Measurements from ENCODE around the gene GPR132.
A peak's percentile ranks its signal among the peaks of the same experiment; 100 is the strongest.
"Not testable (repeated sequence)": the region's sequence is repeated elsewhere in the genome, so short reads cannot be mapped to it uniquely, and the experiment has no call there.

Gene GPR132

DNA sequence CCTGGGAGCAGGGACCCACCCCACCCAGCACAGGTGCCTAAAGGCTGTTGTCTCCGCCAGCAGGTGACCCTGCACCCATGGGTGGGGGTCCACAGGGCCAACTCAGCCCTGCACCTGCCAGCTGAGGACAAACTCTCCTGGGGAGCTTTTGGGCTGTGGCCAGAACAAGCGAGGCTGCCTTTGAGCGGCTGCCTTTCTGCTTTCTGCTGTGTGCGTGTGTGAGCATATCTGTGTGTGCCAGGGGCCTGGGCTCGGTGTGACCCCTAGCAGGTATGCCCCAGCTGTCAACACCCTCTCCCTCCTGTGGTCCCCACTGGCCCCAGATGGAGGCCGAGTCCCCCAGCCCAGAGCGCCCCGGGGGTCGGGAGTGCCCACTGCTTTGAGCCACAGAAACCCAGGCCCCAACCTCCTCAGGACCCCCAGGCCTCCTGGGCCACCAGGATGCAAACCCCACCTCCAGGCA, 25.9 kb upstream of the GPR132 start:
- DNase-seq (ENCODE audit: low read depth): no peak

DNA sequence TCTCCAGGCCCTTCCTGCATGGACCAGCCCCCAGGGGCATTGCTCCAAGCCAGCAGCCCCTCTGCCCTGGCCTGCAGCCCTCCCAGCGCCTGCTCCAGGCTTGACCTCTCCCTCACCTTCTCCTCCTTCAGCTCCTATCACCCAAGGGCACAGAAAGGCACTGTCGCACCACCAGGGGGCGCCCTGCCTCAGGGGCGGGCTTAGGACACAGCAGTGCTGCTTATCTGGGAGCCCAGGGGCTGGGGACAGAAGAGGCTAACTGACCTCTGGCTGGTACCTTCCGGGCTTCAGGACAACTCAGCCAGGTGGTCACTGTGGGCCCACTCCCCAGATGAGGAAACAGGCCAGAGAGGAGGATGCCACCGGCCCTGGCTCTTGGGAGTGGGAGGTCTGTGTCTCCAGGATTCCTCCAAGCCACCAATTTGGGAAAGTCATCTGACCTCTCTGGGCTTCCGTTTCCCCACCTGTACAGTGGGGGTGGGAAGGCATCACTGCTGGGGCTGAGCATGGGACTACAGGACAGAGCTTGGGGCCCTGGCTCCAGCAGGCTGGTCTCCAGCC, 25.3 kb upstream of the GPR132 start:
- DNase-seq (ENCODE audit: low read depth): peak; percentile 58

DNA sequence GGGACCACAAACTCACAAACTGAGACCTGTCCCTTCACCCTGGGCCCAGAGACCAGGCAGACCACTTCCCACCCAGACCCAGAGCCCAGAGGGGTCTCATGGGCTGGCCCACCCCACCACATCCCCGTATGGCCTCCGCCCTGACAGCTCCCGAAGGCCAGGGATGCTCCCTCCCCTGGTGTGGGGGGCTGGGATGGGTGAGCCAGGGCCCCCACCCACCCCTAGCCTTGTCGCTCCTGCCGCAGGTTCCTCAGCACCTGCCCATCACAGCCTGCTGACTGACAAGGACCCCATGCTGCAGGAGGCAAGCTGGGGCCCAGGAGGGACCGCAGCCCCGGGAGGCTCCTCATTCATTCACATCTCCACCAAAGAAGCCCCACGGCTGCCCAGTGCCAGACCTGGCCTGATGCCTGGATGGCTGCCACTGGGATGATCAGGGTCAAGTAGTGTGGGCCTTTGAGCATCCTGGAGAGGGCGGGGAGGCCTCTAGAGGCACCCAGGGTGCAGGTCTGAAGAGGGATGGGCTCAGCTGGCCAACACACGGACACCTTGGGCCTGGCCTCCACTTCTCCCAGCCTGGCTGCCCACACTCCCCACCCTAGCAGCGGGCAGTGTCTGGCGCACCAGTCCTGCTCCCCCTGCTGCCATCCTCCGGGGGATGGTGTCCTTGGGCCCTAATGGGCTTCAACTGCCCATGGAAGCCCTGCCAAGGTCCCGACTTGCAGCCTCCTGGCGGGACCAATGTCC, 24.7 kb upstream of the GPR132 start:
- no peak for DNase-seq (ENCODE audit: low read depth)

DNA sequence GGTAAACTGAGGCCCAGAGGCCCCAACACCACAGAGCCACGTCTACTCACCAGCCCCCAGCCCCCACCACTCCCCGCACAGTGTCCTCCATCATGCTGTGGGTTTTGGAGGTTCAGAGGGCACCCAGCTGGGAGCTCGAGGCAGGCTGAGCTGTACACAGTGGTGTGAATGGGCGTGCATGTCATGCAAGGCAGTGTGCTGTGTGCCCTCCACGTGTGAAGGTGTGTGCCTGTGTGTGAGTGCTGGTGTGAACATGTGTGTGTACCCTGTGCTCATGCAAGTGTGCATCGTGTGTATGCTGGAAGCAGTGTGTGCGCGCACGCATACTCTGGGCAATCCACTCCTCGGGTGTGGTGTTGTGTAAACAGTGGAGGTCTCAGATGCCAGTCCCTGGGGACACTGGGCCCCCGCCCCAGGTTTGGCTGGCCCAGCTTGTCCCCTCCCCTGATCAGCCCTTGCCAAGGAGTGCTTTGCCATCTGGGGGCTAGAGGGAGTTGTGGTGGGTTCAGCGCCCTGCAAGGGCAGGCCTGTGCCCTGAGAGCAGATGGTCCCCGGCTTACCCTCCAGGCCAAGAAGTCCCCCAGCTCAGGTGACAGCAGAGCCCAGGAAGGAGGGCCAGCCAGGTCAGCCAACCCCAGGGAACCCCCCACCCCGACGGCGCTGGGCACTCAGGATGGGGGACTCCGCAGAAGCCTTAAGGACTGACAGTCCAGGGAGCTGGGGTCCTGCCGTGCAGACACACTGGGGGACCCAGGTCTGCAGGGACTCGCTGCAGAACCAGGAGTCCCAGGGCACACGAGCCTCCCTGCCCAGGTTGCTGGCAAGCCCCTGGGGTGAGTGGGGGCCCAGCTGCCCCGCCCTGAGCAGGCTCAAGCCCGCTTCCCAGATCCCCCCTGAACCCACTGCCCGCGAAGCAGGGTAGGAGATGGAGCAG, 23.8 kb upstream of the GPR132 start:
- no peak for DNase-seq (ENCODE audit: low read depth)

DNA sequence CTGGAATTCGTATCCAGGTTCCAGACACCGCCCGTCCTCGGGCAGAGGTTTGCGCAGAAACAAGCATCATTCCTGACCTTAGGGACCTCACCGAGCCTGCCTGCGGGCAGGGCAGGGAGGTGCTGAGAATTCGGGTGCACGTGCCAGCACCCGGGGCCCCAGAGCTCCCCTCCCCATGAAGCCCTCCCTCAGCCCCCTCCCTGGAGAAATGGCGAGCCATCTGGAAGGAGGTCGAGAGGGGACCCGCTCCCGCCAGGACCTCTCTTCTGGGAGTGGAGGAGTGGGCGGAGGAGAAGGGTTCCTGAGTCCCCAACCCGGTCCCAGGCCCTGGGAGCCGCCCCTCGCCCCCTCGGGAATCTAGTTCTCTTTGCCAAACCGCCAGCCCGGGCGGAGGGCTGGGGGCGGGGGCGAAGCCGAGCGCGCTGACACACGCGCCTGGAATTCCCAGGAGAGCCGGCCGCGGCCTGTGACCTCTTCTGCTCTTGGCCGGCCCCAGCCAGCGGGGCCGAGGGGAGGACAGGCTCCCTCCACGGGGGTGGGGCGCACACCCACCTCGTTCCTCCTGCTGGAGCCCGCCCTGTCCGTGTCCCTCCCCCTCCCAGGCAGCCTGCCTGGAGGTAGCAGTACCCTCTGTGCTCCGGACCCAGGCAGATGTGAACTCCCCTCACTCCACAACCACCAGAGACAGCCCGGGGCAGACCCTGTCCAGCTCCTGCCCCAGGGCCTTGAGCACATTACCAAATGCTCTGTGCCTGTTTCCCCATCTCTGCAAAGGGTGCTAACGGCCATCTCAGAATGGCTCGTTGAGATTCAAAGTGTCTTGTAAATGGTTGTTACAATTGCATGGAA, 23.0 kb upstream of the GPR132 start:
- DNase-seq (ENCODE audit: low read depth): no peak

DNA sequence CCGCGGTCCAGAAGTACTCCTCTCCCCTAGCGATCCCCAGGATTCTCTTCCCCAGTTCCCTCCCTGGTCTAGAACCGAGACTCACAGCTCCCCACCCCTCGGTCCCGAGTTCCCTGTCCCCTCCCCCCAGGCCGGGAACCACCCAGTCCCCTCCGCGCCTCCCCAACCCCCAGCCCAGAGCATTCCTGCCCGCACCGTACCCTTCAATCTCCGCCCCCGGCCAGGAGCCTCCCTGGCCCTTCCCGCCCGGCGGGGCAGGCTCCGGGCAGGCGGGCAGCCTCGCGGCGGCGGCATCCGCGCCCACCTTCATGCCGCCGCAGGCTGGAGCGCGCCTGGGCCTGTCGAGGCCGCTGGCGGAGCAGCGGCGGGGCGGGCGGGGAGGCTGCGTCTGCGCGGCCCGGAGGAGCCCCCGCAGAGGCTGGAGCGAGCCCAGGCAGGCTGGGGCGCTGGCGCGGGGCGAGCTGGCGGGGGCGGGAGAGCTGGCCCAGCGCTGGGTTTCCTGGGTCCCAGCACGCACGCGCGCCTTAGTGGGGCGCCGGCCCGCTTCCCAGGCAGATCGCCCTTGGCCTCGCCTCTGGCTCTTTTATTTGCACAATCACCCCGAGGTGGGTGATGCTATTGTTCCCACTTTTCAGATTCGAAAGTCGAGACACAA, 22.2 kb upstream of the GPR132 start:
- no peak for DNase-seq (ENCODE audit: low read depth)

DNA sequence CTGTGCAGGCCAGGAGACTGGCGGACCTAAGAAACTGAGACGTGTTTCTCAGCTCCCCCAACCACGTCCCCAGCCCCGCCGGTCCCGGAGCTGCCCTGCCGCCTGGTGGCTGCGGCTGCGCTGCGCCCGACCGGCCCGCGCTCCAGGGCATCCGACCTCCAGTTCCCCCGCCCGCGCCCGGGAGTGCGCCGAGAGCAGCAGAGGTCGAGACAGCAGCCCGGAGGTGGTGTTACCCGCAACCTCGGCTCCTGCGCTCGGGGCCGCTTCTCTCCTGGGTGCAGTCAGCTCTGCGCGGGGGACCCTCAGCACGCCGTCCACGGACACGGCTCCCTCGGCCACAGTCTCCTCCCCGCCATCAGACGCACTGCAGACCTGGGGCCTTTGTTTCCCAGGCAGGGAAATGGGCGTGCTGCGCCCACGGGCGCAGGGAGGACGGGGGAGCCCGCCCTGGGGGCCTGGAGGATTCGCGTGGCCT, 21.6 kb upstream of the GPR132 start:
- peak; percentile 62 for DNase-seq (ENCODE audit: low read depth)

DNA sequence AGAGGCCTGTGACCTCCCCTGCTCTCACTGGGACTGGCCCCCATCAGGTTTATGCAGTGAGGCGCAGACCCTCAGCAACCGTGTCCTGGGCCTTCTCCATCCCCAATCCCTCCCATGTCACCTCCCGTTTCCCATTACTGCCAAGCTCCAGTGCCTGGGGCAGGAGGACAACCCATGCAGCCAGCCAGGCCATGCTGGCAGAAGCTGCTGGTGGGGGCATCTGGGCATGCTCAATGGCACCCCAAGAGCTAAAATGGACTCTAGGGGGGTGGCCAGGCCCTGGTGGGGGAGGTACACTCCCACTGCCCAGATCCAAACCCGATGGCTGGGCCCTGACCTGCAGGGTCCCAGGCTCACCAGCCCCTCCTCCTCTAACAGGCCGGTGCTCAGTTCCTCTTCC, 20.5 kb upstream of the GPR132 start:
- no peak for DNase-seq (ENCODE audit: low read depth)

DNA sequence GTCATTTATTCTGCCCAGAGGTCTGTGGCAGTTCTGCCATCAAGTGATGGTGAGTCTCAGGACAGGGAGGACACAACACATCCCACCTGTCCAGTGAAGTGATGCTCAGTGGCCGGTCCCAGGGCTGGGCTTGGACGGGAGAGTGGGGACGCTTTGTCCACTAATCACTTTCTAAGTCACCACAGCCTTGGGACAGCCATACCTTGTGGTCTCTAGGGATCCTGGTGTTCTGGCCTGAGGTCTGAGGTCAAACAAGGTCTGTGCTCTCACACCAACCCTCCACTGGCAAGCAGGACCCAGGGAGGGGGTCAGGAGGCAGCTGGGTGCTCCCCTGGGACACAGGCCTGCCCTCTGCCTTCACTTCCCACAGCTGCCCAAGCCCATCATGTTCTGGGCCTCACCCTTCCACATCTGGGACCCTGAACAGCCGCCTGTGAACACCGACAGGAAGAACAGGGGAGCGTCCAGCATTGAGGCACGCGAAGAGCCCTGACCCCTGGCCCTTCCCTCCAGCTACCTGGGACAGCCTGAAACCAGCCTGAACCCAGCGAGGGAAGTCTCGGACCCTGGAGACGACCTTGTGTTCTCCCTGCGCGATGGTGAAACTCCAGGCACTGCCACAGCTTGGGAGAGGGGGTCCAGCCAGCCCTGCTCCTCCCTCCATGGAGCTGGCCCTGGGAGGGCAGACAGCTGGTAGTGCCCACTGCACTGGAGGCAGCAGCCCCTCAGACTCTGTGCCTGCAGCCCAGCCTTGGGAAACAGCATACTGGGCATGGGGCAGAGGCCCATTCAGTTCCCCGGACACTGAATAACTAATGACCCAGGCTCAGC, 19.7 kb upstream of the GPR132 start:
- DNase-seq (ENCODE audit: low read depth): no peak

DNA sequence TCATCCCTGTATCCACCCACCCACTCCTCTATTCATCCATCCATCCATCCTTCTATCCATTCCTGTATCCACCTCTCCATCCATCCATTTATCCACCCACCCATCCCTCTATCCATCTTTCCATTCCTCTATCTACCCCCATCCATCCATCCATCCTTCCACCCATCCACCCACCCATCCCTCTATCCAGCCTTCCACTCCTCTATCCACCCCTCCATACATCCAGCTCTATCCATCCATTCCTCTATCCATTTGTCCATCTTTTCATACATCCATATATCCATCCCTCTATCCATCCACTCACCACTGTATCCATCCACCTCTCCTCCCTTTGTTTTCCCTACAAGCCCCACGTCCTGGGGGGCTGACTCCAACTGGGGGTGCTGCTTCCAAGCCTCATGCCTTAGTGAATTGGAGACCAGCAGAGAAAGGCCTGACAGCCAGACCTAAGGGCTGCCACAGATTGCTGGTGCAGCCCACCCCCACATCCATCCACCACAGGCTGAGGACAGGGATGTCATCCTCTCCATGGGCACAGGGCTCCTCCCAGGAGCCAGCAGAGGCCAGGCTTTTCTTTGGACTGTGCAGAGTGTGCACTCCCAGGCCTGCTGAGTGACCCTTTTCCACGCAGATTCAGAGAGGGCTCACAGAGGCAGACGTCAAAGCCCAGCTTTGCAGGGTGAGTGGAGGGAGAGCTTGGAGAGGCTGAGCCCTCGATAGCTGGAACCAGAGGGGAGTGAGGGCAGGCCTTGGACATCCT, 18.9 kb upstream of the GPR132 start:
- DNase-seq (ENCODE audit: low read depth): no peak

DNA sequence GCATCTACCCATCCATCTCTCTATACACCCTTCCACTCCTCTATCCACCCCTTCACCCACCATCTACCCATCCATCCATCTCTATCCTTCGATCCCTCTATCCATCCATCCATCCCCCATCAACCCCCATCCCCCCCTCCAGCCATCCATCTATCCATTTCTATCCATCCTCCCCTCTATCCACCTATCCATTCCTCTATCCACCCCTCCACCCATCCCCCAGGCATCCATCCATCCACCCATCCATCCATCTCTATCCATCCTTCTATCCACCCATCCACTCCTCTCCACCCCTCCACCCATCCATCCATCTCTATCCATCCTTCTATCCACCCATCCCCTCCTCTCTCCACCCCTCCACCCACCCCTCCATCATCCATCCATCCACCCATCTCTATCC, 17.5 kb upstream of the GPR132 start:
- DNase-seq (ENCODE audit: low read depth): no peak

DNA sequence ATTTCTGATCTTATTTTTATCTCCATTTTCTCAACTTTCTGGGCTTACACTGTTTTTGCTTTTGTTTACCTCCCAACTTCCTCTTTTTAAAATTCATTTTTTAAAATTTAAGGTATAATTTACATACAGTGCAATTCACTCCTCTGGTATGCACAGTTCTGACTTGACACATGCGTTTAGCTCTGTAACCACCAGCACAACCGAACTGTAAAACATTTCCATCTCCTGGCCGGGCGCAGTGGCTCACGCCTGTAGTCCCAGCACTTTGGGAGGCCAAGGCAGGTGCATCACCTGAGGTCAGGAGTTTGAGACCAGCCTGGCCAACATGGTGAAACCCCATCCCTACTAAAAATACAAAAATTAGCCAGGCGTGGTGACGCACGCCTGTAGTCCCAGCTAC, 16.2 kb upstream of the GPR132 start:
- not testable (repeated sequence) for DNase-seq (ENCODE audit: low read depth)

DNA sequence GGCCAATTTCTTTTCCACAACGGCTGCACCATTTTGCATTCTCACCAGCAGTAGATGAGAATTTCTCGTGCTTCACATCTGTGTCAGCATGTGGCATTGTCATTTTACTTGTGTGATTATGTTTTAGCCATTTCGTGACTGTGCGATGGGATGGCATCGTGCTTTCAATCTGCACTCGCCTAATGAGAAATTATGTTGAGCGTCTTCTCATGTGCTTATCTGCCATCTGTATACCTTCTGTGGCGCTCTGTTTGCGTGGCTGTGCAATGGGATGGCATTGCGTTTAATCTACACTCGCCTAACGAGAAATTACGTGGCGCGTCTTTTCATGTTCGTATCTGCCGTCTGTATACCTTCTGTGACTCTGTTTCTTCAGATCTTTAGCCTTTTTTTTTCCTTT, 14.9 kb upstream of the GPR132 start:
- DNase-seq (ENCODE audit: low read depth): no peak

DNA sequence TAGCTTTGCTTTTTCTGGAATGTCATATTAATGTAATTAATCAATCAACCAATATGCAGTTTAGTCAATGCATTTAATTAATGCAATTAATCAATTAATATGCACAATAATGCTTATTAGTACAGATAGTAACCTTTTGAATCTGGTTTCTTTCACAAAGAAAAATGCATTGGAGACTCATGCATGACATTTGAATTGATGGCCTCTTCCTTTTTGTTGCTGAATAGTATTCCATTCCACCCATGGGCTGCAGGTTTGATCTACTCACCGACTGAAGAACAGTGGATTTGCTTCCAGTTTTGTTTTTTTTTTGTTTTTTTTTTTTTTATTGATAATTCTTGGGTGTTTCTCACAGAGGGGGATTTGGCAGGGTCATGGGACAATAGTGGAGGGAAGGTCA, 13.1 kb upstream of the GPR132 start:
- no peak for DNase-seq (ENCODE audit: low read depth)

DNA sequence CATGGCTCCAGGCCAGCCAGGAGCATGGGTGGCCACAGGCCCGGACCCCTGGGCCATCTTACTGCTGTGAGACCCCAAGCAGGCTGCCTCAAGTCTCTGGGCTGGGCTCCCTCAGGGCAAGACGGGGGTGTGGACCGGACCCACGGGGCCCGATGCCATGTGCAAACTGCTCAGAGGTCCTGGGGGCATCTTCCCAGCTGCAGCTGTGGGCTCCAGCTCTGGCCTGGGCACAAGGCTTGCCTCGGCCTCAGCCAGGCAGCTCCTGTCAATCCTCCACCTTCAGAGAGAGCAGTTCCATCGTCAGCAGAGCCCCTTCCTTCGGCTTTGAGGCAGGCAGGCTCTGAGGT, 12.4 kb upstream of the GPR132 start:
- no peak for DNase-seq (ENCODE audit: low read depth)

DNA sequence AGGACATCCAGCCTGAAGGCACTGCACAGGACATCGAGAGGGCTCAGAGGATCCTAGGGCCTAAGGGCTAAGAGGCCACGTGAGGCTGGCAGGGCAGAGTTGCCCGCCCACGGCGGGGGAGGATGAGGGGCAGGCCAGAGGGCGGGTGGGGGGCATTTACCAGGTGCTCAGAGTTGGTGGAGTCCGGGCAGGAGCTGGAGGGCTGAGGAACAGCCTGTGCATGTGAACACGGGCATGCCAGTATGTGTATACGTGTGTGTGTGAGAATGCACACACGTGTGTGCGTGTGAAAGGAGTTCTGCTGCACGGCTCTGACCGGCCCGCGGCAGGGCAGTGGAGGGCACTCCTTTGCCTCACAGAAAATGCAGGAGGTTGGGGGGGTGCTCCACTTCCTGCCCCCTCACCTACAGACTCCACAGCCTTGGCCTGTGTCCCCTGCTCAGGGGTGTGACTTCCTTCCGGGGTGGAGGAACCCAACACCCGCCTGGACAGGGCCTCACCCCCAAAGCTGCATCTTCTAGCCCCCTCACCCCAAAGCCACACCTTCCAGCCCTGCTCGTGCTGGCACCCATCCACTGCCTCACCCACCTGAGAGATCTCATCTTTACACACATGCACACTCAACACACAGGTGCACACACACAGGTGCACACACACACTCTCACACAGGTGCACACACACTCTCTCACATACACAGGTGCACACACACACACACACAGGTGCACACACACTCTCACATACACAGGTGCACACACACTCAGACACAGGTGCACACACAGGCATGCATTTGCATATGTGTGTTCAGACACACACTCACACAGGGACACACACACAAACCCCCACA, 11.8 kb upstream of the GPR132 start:
- DNase-seq (ENCODE audit: low read depth): no peak

DNA sequence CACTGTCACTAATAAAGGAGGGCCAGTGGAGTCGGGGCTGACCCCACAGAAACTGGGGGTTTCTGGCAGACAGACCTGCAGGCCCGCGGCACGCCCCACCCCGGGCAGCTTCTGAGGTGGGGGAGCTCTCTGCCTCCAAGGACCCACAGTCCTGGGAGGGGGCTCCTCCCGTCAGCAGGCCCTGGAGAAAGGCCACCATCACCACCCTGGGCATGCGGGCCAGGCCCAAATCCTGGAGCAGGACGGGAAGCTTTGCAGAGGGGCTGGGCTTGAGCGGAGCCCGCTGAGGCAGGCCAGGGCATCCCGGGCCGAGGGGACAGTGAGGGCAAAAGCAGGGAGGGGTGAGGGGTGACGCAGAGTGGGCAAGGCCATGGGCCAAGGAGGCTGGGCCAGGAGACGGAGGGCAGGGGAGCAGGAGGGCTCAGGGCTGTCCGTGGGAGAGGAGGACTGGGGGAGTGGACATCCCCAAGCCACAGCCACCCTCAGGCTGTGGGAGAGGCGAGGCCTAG, 11.1 kb upstream of the GPR132 start:
- no peak for DNase-seq (ENCODE audit: low read depth)
